ENCODE data around the gene ARPC1B. TPM values are rescaled to one million over a fixed set of nuclear protein-coding genes. Genes with fewer than 3 reads are reported as not detected.
"Not testable (repeated sequence)": the region's sequence is repeated elsewhere in the genome, so short reads cannot be mapped to it uniquely, and the experiment has no call there.

Gene ARPC1B
- total RNA-seq, 1 donor from 2014 or later: 124 TPM

DNA sequence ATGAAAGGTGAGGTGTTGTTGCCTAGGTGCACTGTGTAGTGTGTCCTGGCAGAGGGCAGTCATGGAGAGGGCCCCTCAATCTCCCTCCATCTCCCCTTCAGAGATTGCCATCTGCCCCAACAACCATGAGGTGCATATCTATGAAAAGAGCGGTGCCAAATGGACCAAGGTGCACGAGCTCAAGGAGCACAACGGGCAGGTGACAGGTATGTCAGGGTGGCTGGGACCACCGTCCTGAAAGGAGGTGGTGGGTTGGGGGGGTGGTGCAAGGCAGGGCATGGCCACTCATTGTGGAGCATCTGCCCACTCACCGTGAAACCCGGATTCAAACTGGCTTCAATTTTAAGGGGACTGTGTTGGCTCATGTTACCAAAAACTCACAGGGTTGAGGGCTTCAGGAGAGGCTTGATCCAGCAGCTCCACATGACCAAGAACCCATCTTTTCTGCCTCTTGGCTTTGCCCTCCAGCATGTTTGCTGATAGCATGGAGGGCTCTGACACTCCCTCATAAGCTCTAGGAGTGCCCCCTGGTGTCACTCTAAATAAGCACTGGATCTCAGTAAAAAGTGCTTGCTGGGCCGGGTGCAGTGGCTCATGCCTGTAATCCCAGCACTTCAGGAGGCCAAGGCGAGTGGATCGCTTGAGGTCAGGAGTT lies 12.2 kb downstream of the ARPC1B start:
- TF ChIP-seq, protein P1, sequence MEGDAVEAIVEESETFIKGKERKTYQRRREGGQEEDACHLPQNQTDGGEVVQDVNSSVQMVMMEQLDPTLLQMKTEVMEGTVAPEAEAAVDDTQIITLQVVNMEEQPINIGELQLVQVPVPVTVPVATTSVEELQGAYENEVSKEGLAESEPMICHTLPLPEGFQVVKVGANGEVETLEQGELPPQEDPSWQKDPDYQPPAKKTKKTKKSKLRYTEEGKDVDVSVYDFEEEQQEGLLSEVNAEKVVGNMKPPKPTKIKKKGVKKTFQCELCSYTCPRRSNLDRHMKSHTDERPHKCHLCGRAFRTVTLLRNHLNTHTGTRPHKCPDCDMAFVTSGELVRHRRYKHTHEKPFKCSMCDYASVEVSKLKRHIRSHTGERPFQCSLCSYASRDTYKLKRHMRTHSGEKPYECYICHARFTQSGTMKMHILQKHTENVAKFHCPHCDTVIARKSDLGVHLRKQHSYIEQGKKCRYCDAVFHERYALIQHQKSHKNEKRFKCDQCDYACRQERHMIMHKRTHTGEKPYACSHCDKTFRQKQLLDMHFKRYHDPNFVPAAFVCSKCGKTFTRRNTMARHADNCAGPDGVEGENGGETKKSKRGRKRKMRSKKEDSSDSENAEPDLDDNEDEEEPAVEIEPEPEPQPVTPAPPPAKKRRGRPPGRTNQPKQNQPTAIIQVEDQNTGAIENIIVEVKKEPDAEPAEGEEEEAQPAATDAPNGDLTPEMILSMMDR (IDR thresholded peaks at IDR 0.05; ENCODE audit: unreplicated experiment): no peak
- Mint-ChIP-seq H3K9me3 (ENCODE audit: unreplicated experiment) (no peaks in the 10 kb centered on the region), H3K4me3 (ENCODE audit: unreplicated experiment) (no peak overlapping the region), H3K27me3 (ENCODE audit: unreplicated experiment) (peaks cover 7% of the 10 kb centered on the region), H3K36me3 (ENCODE audit: low read depth, unreplicated experiment) (peaks cover 20% of the 10 kb centered on the region), H3K27ac (ENCODE audit: unreplicated experiment) (no peak overlapping the region), H3K4me1 (ENCODE audit: unreplicated experiment) (no peaks in the 10 kb centered on the region)
- no peak for DNase-seq (ENCODE audit: low spot score)

DNA sequence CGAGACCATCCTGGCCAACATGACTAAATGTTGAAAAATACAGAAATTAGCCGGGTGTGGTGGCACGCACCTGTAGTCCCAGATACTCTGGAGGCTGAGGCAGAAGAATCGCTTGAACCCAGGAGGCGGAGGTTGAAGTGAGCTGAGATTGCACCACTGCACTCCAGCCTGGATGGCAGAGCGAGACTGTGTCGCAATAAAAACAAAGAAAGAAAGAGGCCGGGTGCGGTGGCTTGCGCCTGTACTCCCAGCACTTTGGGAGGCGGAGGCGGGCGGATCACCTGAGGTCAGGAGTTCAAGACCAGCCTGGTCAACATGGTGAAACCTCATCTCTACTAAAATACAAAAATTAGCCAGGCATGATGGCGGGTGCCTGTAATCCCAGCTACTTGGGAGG lies 12.7 kb downstream of the ARPC1B start:
- H3K4me1 Mint-ChIP-seq (ENCODE audit: unreplicated experiment); H3K4me3 Mint-ChIP-seq (ENCODE audit: unreplicated experiment); H3K27me3 Mint-ChIP-seq (ENCODE audit: unreplicated experiment); DNase-seq (ENCODE audit: low spot score); H3K9me3 Mint-ChIP-seq (ENCODE audit: unreplicated experiment); H3K27ac Mint-ChIP-seq (ENCODE audit: unreplicated experiment): not testable (repeated sequence)
- peaks cover 20% of the 10 kb centered on the region for H3K36me3 Mint-ChIP-seq (ENCODE audit: low read depth, unreplicated experiment)

DNA sequence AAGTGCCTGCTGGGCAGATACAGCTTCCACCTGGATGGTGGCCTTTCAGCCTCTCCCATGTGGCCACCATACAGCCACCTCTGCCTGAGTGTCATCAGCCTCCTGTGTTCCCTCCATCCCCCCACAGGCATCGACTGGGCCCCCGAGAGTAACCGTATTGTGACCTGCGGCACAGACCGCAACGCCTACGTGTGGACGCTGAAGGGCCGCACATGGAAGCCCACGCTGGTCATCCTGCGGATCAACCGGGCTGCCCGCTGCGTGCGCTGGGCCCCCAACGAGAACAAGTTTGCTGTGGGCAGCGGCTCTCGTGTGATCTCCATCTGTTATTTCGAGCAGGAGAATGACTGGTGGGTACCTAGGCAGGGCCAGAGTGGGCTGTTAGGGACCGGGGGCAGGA lies 13.4 kb downstream of the ARPC1B start:
- no peaks in the 10 kb centered on the region for H3K4me1 Mint-ChIP-seq (ENCODE audit: unreplicated experiment)
- H3K27ac Mint-ChIP-seq (ENCODE audit: unreplicated experiment): peak overlapping the region; percentile 30
- DNase-seq (ENCODE audit: low spot score): no peak
- peaks cover 20% of the 10 kb centered on the region for H3K36me3 Mint-ChIP-seq (ENCODE audit: low read depth, unreplicated experiment)
- H3K9me3 Mint-ChIP-seq (ENCODE audit: unreplicated experiment): no peaks in the 10 kb centered on the region
- peaks cover 10% of the 10 kb centered on the region for H3K27me3 Mint-ChIP-seq (ENCODE audit: unreplicated experiment)
- TF ChIP-seq, protein P1 (IDR thresholded peaks at IDR 0.05; ENCODE audit: unreplicated experiment): no peak
- H3K4me3 Mint-ChIP-seq (ENCODE audit: unreplicated experiment): no peak overlapping the region

DNA sequence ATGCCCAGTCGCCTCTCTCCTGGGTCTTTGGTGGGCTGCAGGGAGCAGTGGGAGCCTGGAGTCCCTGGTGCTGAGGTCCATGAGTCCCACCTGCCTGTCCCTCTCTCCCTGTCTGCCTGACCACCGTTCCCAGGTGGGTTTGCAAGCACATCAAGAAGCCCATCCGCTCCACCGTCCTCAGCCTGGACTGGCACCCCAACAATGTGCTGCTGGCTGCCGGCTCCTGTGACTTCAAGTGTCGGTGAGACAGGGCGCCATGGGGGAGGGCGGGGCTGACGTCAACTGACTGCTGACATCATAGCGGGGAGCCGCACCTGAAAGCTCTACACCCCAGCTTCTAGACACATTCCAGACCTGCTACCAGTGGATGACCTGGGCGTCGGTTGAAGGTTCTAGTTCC lies 15.2 kb downstream of the ARPC1B start:
- no peak for DNase-seq (ENCODE audit: low spot score)
- peaks cover 16% of the 10 kb centered on the region for H3K36me3 Mint-ChIP-seq (ENCODE audit: low read depth, unreplicated experiment)
- no peak overlapping the region for H3K27ac Mint-ChIP-seq (ENCODE audit: unreplicated experiment)
- no peaks in the 10 kb centered on the region for H3K9me3 Mint-ChIP-seq (ENCODE audit: unreplicated experiment)
- peaks cover 9% of the 10 kb centered on the region for H3K4me1 Mint-ChIP-seq (ENCODE audit: unreplicated experiment)
- H3K27me3 Mint-ChIP-seq (ENCODE audit: unreplicated experiment): peaks cover 6% of the 10 kb centered on the region
- H3K4me3 Mint-ChIP-seq (ENCODE audit: unreplicated experiment): no peak overlapping the region
- TF ChIP-seq, protein P1 (IDR thresholded peaks at IDR 0.05; ENCODE audit: unreplicated experiment): no peak

DNA sequence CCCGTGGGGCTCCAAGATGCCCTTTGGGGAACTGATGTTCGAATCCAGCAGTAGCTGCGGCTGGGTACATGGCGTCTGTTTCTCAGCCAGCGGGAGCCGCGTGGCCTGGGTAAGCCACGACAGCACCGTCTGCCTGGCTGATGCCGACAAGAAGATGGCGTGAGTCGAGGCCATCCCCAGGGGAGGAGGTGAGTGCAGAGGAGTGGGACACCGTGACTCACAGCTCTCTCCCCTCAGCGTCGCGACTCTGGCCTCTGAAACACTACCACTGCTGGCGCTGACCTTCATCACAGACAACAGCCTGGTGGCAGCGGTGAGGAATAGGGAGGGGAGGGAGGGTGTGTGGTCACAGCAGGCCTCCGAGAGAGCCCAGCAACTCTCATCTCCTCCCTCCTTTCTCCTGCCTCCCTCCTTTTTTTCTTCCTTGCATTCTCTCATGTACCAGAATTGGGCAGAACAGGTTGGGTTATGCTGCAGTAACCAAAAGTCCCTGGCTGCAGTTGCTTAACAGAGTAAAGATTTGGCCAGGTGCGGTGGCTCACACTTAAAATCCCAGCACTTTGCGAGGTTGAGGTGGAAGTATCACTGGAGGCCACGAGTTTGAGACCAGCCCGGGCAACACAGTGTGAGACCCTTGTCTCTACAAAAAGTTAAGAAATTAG lies 16.5 kb downstream of the ARPC1B start:
- Mint-ChIP-seq H3K9me3 (ENCODE audit: unreplicated experiment) (no peaks in the 10 kb centered on the region), H3K27ac (ENCODE audit: unreplicated experiment) (no peak overlapping the region), H3K4me3 (ENCODE audit: unreplicated experiment) (no peak overlapping the region), H3K36me3 (ENCODE audit: low read depth, unreplicated experiment) (peaks cover 14% of the 10 kb centered on the region), H3K4me1 (ENCODE audit: unreplicated experiment) (peaks cover 9% of the 10 kb centered on the region), H3K27me3 (ENCODE audit: unreplicated experiment) (peaks cover 6% of the 10 kb centered on the region)
- TF ChIP-seq, protein P1 (IDR thresholded peaks at IDR 0.05; ENCODE audit: unreplicated experiment): no peak
- DNase-seq (ENCODE audit: low spot score): no peak
